ENCODE data around the gene GOLM1. TPM values are rescaled to one million over a fixed set of nuclear protein-coding genes. Genes with fewer than 3 reads are reported as not detected.

Gene GOLM1
- total RNA-seq, 1 donor from 2014 or later = 4.2 TPM

- ATAC-seq (no peak), DNase-seq (ENCODE audit: missing footprints) (no peak)
- intact Hi-C loops (cut with DNase I) = no loop called here
Observed at GRCh38 chr9:86021166-86021565, 78.2 kb downstream of the GOLM1 start.

GRCh38 chr9:86020731-86021130, 78.6 kb downstream of the GOLM1 start:
- no peak for DNase-seq (ENCODE audit: missing footprints)
- intact Hi-C loops (cut with DNase I) = no loop called here
- no peak for ATAC-seq

GRCh38 chr9:86009133-86009532, 90.2 kb downstream of the GOLM1 start:
- DNase-seq (ENCODE audit: missing footprints) (no peak), ATAC-seq (no peak)
- intact Hi-C loops (cut with DNase I) = no loop called here

- intact Hi-C loops (cut with DNase I) = no loop called here
- no peak for DNase-seq (ENCODE audit: missing footprints)
- ATAC-seq = no peak
Observed at GRCh38 chr9:86005253-86005775, 94.0 kb downstream of the GOLM1 start.

GRCh38 chr9:85995599-85995998, 103.8 kb downstream of the GOLM1 start:
- intact Hi-C loops (cut with DNase I) = no loop called here
- ATAC-seq = no peak
- no peak for DNase-seq (ENCODE audit: missing footprints)

- no peak for ATAC-seq
- intact Hi-C loops (cut with DNase I) = no loop called here
- no peak for DNase-seq (ENCODE audit: missing footprints)
Observed at GRCh38 chr9:85995097-85995496, 104.3 kb downstream of the GOLM1 start.

GRCh38 chr9:85994191-85994590, 105.2 kb downstream of the GOLM1 start:
- intact Hi-C loops (cut with DNase I) = no loop called here
- no peak for DNase-seq (ENCODE audit: missing footprints)
- no peak for ATAC-seq

- no peak for DNase-seq (ENCODE audit: missing footprints)
- intact Hi-C loops (cut with DNase I) = no loop called here
- no peak for ATAC-seq
Observed at GRCh38 chr9:85987236-85987635, 112.1 kb downstream of the GOLM1 start.

GRCh38 chr9:85984457-85984856, 114.9 kb downstream of the GOLM1 start:
- intact Hi-C loops (cut with DNase I) = no loop called here
- ATAC-seq (no peak), DNase-seq (ENCODE audit: missing footprints) (no peak)

- no peak for ATAC-seq
- DNase-seq (ENCODE audit: missing footprints) = no peak
- intact Hi-C loops (cut with DNase I) = no loop called here
Observed at GRCh38 chr9:85981369-85981768, 118.0 kb downstream of the GOLM1 start.

GRCh38 chr9:85978496-85978895, 120.9 kb downstream of the GOLM1 start:
- intact Hi-C loops (cut with DNase I) = no loop called here
- DNase-seq (ENCODE audit: missing footprints) = no peak
- no peak for ATAC-seq

Other genes starting within 250 kb of the GOLM1 start
- gene NAA35, start 158.4 kb downstream of the GOLM1 start, total RNA-seq = 16.4 TPM
- not detected for gene C9orf153, start 160.1 kb upstream of the GOLM1 start, total RNA-seq
- gene ISCA1, start 183.0 kb upstream of the GOLM1 start, total RNA-seq = 66.5 TPM